GM10248 (cell line): ENCODE measurements around the gene ARHGAP1.

Source experiments
- CTCF ChIA-PET: fragments of 300-600 bp; sonication (Branson Sonifier 250); formaldehyde crosslinking; extraction: SDS; loops from one replicate; lab custom pipeline; 2021; ENCODE audit warnings: antibody characterized with exemption; lab: Yijun Ruan, JAX
- POLR2A ChIA-PET: fragments of 350-650 bp; sonication (Branson Sonifier 250); formaldehyde crosslinking; extraction: SDS; loops from one replicate; lab custom pipeline; 2020; ENCODE audit warnings: antibody characterized with exemption; lab: Yijun Ruan, JAX
- DNase-seq: peaks from one replicate; pipeline ENCODE4 v3.0.0; 2012; ENCODE audit errors: extremely low spot score
- TF ChIP-seq, protein P1 (sequence below): IDR thresholded peaks from 2 replicates; pipeline ENCODE4 v1.5.1; 2012; ENCODE audit warnings: mild to moderate bottlenecking, low read depth; ENCODE audit errors: extremely low read depth, missing control alignments, control extremely low read depth

ARHGAP1 gene

DNA sequence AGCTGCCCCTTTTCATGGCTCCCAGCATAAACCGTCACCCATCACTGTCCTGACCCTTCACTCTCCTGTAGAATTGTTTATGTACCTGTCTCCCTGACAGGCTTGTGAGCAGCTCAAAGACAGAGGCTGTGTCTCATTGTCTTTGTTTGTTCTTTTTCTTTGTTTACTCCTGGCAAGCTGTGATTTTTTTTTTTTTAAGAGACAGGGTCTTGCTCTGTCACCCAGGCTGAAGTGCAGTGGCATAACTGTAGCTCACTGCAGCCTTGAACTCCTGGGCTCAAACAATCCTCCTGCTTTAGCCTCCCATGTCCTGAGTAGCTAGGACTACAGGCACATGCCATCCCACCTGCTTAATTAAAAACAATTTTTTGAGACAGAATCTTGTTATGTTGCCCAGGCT is 9.7 kb downstream of the ARHGAP1 start:
- CTCF ChIA-PET = interaction anchor here (0.8 to 1.8 kb wide), 3 partner anchors 10 to 17 kb away, joined by 3 to 5 read pairs (median 5); partner anchors contain the start of genes ARHGAP1 and ZNF408
- DNase-seq = no peak
- TF ChIP-seq, protein P1, sequence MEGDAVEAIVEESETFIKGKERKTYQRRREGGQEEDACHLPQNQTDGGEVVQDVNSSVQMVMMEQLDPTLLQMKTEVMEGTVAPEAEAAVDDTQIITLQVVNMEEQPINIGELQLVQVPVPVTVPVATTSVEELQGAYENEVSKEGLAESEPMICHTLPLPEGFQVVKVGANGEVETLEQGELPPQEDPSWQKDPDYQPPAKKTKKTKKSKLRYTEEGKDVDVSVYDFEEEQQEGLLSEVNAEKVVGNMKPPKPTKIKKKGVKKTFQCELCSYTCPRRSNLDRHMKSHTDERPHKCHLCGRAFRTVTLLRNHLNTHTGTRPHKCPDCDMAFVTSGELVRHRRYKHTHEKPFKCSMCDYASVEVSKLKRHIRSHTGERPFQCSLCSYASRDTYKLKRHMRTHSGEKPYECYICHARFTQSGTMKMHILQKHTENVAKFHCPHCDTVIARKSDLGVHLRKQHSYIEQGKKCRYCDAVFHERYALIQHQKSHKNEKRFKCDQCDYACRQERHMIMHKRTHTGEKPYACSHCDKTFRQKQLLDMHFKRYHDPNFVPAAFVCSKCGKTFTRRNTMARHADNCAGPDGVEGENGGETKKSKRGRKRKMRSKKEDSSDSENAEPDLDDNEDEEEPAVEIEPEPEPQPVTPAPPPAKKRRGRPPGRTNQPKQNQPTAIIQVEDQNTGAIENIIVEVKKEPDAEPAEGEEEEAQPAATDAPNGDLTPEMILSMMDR = no peak
- POLR2A ChIA-PET = no interaction called here

DNA sequence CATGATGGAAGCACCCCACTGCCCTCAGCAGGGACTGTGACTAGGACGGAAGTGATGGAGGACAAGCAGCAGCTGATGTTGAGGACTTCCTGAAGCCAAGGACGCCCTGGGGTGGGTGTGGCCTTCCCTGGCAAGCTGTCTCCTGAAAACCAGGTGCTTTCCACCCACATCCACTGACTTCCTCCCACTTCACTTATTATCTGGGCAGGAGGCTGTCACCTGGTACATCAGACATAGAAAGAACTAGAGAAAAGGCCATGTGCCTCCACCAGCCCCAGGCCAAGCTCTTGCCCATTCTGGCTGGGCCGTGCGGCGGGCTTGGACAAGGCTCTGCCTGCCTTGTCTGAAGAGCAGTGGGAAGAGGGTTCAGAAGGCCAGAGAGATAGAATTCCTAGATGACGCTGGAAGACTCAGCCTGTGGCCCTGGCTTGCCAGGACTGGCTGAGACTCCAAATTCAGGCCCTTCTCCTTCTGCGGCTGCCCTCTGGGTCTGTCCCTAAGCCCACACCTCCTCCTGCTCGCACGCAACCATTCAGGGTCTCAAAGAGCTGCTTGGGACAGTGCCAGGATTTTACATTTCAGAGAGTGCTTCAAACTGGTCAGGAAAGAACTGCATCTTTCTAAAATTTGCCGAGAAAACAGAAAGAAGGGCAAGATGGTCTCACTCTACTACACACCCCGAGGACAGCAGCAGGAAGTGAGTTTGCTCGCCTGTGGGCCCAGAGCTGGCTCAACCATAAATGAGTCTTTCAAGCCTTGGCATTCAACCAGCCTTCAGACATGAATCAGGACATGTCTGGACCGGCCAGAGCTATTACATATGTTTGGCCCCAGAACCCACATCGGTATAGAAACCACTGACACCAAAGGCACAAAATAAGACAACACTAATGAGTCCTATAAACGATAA is 13.3 kb downstream of the ARHGAP1 start:
- ChIA-PET POLR2A (interaction anchor here (0.6 kb wide), 1 partner anchor 26 kb away, joined by 3 read pairs; no protein-coding TSS in a partner anchor), CTCF (interaction anchor here (1.7 kb wide), 1 partner anchor 9 kb away, joined by 4 read pairs; no protein-coding TSS in a partner anchor)
- no peak for DNase-seq
- TF ChIP-seq, protein P1 = no peak

DNA sequence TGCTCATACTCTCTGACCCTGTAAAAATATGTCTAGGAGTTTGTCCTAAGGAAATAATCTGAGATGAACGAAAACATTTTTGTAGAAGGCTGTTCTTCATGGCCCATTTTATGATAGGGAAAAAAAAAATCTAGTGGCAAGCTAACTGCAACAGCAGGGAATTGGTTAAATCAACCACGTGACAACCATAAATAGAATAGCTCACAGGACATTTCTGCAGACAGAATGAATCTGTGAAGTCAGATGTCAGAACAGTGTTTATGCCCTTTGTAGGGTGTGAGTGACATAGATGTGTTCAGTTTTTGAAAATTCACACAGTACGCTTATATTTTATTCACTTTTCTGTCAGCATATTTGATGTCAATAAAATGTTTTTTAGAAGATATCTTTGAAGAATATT is 16.1 kb downstream of the ARHGAP1 start:
- CTCF ChIA-PET = no interaction called here
- DNase-seq = no peak
- POLR2A ChIA-PET = no interaction called here
- TF ChIP-seq, protein P1 = no peak

DNA sequence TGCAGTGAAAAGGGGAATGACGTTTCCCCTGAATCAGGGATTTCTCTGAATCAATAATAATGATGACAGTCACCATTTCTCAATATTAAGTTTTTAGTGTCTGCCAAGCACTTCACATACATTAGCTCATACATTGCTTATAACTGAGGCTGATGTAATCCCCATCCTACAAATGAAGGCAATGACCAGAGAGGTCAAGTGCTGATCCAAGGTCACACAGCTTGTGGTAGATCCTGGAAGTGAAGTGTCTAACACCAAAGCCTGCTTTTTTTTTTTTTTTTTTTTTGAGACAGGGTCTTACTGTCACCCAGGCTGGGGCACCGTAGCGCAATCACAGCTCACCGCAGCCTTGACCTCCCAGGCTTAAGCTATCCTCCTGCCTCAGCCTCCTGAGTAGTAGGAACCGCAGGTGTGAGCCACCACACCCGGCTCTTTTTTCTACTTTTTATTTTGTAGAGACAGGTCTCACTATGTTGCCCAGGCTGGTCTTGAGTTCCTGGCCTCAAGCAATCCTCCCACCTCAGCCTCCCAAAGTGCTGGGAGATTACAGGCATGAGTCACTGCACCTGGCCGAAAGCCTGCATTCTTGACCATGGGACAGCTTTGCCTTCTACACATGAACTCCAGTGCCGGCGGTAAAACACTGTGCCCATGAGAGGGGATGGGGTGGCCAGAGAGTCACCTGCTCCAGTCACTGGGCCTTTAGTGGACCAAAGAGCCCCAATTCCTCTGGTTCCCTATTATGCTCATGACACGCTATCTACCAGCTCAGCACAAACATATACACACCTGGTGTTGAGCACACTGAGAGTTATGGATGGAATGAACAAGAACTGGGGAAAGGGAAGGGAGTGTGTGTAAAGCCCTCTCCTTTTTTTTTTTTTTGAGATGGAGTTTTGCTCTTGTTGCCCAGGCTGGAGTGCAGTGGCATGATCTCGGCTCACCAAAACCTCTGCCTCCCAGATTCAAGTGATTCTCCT is 17.4 kb downstream of the ARHGAP1 start:
- TF ChIP-seq, protein P1 = no peak
- ChIA-PET POLR2A (interaction anchor here (0.6 kb wide), 1 partner anchor 26 kb away, joined by 3 read pairs; no protein-coding TSS in a partner anchor), CTCF (interaction anchor here (1.8 kb wide), 1 partner anchor 38 kb away, joined by 5 read pairs; no protein-coding TSS in a partner anchor)
- no peak for DNase-seq

DNA sequence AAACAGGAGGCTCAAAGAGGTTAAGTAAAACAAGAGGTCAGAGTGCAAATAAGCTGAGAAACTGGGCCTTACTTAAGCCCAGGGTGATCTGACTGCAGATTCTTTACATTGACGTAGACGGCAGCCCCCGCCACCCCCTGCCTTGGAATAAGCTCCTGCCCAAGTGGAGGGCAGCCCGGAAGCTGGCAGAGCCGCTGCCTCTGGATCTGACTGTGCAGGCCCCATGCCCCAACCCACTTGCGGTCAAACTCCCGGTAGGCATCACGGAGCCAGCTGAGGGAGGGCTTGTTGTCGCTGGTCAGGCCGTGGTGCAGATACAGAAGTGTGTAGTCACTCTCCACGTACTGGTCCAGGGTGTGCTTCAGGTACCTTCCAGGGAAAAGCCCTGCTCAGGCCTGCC is 18.6 kb downstream of the ARHGAP1 start:
- POLR2A ChIA-PET = no interaction called here
- TF ChIP-seq, protein P1 = no peak

More for the DNA sequence above, 18.6 kb downstream of the ARHGAP1 start:
- DNase-seq = no peak
- CTCF ChIA-PET = interaction anchor here (1.5 to 1.8 kb wide), 2 partner anchors 37 to 64 kb away, joined by 4 to 5 read pairs; partner anchors contain the start of genes ATG13 and HARBI1
